Measurements from ENCODE around the gene UFD1.

The UFD1 gene

DNA sequence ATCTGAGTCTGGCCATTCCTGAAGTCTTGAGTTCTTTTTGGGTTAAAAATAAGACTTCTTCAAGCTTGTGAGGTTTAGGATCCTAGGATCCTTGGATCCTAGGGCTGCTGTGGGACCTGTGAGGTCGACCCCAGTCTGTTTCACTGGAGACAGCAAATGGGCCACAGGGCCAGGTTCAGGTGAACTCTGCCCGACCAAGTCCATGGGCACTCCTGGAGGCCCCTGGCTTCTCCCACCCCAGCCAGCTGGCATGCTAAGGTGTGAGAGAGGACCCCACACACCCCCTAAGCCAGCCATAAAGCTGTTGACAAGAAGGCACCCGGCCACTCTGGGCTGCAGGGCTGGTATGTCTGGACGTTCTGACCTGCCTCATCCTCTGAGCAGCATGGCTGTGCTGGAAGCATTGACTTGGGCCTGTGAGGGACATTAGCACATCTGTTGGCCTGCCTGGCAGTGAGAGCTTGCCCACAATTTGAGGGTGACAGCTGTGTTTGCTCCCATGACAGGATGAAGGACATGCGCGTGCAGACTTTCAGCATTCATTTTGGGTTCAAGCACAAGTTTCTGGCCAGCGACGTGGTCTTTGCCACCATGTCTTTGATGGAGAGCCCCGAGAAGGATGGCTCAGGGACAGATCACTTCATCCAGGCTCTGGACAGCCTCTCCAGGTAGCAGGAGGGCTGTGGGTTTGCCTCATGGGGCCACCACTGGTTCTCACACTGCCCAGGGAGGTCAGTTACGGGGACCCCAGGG lies 29.2 kb upstream of the UFD1 start:
- TF ChIP-seq, protein P1, sequence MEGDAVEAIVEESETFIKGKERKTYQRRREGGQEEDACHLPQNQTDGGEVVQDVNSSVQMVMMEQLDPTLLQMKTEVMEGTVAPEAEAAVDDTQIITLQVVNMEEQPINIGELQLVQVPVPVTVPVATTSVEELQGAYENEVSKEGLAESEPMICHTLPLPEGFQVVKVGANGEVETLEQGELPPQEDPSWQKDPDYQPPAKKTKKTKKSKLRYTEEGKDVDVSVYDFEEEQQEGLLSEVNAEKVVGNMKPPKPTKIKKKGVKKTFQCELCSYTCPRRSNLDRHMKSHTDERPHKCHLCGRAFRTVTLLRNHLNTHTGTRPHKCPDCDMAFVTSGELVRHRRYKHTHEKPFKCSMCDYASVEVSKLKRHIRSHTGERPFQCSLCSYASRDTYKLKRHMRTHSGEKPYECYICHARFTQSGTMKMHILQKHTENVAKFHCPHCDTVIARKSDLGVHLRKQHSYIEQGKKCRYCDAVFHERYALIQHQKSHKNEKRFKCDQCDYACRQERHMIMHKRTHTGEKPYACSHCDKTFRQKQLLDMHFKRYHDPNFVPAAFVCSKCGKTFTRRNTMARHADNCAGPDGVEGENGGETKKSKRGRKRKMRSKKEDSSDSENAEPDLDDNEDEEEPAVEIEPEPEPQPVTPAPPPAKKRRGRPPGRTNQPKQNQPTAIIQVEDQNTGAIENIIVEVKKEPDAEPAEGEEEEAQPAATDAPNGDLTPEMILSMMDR (conservative IDR thresholded peaks at IDR 0.05; ENCODE audit: low read depth, low read length), result no peak
- Histone ChIP-seq H3K36me3 (ENCODE audit: insufficient read depth) (no peaks in the 10 kb centered on the region), H4K20me1 (ENCODE audit: insufficient read depth) (no peaks in the 10 kb centered on the region), H3K79me2 (ENCODE audit: insufficient read depth, low read depth) (no peaks in the 10 kb centered on the region), H3K4me3 (IDR thresholded peaks at IDR 0.05; ENCODE audit: insufficient read depth, low read depth, low read length) (no peak overlapping the region), H3K27me3 (ENCODE audit: insufficient read depth, low read depth) (no peaks in the 10 kb centered on the region), H3K27ac (no peak overlapping the region), H3K4me2 (no peak overlapping the region), H3K9ac (no peak overlapping the region), H3K4me1 (ENCODE audit: low read depth, poor library complexity, severe bottlenecking) (no peaks in the 10 kb centered on the region), H2AFZ (ENCODE audit: low read depth) (no peak overlapping the region)

DNA sequence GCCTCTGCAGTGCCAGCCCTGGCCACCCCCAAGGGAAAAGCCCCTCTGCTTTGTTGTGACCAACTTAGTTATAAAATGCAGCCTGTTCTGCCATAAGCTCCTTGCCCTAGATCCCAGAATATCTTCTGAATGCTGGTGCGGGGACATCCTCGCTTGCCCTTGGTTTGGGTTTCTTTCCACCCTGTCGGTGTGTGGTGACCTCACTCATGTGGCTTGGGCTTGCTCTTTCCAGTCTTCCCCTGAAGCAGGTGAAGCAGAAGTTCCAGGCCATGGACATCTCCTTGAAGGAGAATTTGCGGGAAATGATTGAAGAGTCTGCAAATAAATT lies 28.5 kb upstream of the UFD1 start:
- Histone ChIP-seq H3K79me2 (ENCODE audit: insufficient read depth, low read depth) (no peaks in the 10 kb centered on the region), H3K4me3 (IDR thresholded peaks at IDR 0.05; ENCODE audit: insufficient read depth, low read depth, low read length) (no peak overlapping the region), H3K27ac (no peak overlapping the region), H3K9ac (no peak overlapping the region), H3K4me1 (ENCODE audit: low read depth, poor library complexity, severe bottlenecking) (no peaks in the 10 kb centered on the region), H3K36me3 (ENCODE audit: insufficient read depth) (no peaks in the 10 kb centered on the region), H3K4me2 (no peak overlapping the region), H4K20me1 (ENCODE audit: insufficient read depth) (no peaks in the 10 kb centered on the region), H2AFZ (ENCODE audit: low read depth) (no peak overlapping the region), H3K27me3 (ENCODE audit: insufficient read depth, low read depth) (no peaks in the 10 kb centered on the region)
- TF ChIP-seq, protein P1 (conservative IDR thresholded peaks at IDR 0.05; ENCODE audit: low read depth, low read length), result no peak

DNA sequence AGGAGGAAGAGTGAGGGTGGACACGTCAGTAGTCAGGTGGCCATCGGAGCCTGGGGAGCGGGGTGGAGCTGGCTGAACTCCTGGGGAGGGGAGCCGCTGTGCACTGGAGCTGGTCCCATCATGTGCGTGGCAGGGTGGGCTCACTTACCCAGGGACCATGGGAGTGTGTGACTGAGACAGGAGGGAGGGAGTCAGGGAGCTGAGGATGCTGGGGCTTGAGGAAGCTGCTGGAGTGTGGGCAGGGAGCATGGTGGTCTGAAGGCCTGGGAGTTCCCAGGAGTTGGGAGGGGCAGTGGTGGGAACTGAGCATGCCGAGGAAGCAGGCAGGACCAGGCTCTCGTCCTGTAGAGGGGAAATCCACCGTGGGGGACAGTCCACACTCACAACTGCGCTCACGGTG lies 27.2 kb upstream of the UFD1 start:
- no peak overlapping the region for H3K9ac ChIP-seq
- no peaks in the 10 kb centered on the region for H4K20me1 ChIP-seq (ENCODE audit: insufficient read depth)
- no peak overlapping the region for H2AFZ ChIP-seq (ENCODE audit: low read depth)
- H3K79me2 ChIP-seq (ENCODE audit: insufficient read depth, low read depth), result no peaks in the 10 kb centered on the region
- no peak overlapping the region for H3K4me3 ChIP-seq (IDR thresholded peaks at IDR 0.05; ENCODE audit: insufficient read depth, low read depth, low read length)
- no peaks in the 10 kb centered on the region for H3K36me3 ChIP-seq (ENCODE audit: insufficient read depth)
- H3K27ac ChIP-seq, result no peak overlapping the region
- no peak overlapping the region for H3K4me2 ChIP-seq
- TF ChIP-seq, protein P1 (conservative IDR thresholded peaks at IDR 0.05; ENCODE audit: low read depth, low read length), result no peak
- no peaks in the 10 kb centered on the region for H3K4me1 ChIP-seq (ENCODE audit: low read depth, poor library complexity, severe bottlenecking)
- no peaks in the 10 kb centered on the region for H3K27me3 ChIP-seq (ENCODE audit: insufficient read depth, low read depth)

DNA sequence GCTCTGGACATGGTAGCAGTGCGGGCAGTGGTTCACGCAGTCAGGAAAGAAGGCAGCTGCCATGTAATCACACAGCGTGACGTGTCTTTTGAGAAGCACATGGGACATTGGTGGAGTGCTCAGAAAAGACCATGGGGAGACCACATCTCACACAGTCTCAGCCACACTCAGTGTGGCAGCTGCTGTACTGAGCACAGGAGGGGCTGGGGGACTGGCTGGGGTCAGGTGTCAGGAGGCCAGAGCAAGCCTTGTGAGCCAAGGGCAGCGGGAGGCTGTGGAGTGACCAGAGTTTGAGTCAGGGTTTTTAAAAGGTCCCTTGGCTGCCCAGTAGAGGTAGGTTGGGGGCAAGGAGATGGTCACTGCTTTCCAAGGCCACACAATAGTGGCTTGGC lies 26.7 kb upstream of the UFD1 start:
- Histone ChIP-seq H3K27ac (no peak overlapping the region), H3K4me3 (IDR thresholded peaks at IDR 0.05; ENCODE audit: insufficient read depth, low read depth, low read length) (no peak overlapping the region), H3K27me3 (ENCODE audit: insufficient read depth, low read depth) (no peaks in the 10 kb centered on the region), H3K4me2 (no peak overlapping the region), H3K79me2 (ENCODE audit: insufficient read depth, low read depth) (no peaks in the 10 kb centered on the region), H3K4me1 (ENCODE audit: low read depth, poor library complexity, severe bottlenecking) (no peaks in the 10 kb centered on the region), H3K36me3 (ENCODE audit: insufficient read depth) (no peaks in the 10 kb centered on the region), H3K9ac (no peak overlapping the region), H2AFZ (ENCODE audit: low read depth) (no peak overlapping the region), H4K20me1 (ENCODE audit: insufficient read depth) (no peaks in the 10 kb centered on the region)
- TF ChIP-seq, protein P1 (conservative IDR thresholded peaks at IDR 0.05; ENCODE audit: low read depth, low read length), result no peak

Data from KMS-11 (cell line).